CD8-positive, alpha-beta memory T cell (primary cell): ENCODE data around the gene C6orf141. TPM values are rescaled to one million over a fixed set of nuclear protein-coding genes. Genes with fewer than 3 reads are reported as not detected.

Experiments
- CTCF ChIA-PET: fragments of 350-600 bp; sonication (Branson Sonifier 250); formaldehyde crosslinking; loops from one replicate; lab custom pipeline; 2021; ENCODE audit warnings: antibody characterized with exemption; lab: Charles Lee
- POLR2A ChIA-PET: fragments of 350-600 bp; sonication (Branson Sonifier 250); formaldehyde crosslinking; loops from one replicate; lab custom pipeline; 2021; ENCODE audit warnings: antibody characterized with exemption; lab: Charles Lee
- DNase-seq, 5 donors: peaks; one replicate each; pipeline versions ENCODE4 v3.0.0 to v3.0.0-alpha.2; 2020 to 2022; ENCODE audit warnings: mixed read lengths in 1 of 5
- H3K27ac ChIP-seq: one replicate; pipeline ENCODE4 v1.7.0; 2013; ENCODE audit warnings: low read depth, mild to moderate bottlenecking, low read length, moderate library complexity
- H3K27me3 ChIP-seq: 2 replicates; pipeline ENCODE4 v1.7.0; 2013; ENCODE audit warnings: low read length, mild to moderate bottlenecking; ENCODE audit not compliant: insufficient read depth, poor library complexity, severe bottlenecking
- H3K36me3 ChIP-seq: 2 replicates; pipeline ENCODE4 v1.7.0; 2013; ENCODE audit warnings: mild to moderate bottlenecking, low read length, moderate library complexity; ENCODE audit not compliant: insufficient read depth
- H3K4me1 ChIP-seq: 2 replicates; pipeline ENCODE4 v1.7.0; 2013; ENCODE audit warnings: mild to moderate bottlenecking, low read length, moderate library complexity; ENCODE audit not compliant: insufficient read depth
- H3K4me3 ChIP-seq: 2 replicates; pipeline ENCODE4 v1.7.0; 2013; ENCODE audit warnings: mild to moderate bottlenecking, low read length
- H3K9me3 ChIP-seq: 2 replicates; pipeline ENCODE4 v1.7.0; 2013; ENCODE audit warnings: mild to moderate bottlenecking, low read length
- H3K27ac Mint-ChIP-seq, 8 donors: one replicate each; pipeline ENCODE4 v1.8.0; 2020 to 2021; ENCODE audit warnings: mixed read lengths in 8 of 8, mild to moderate bottlenecking in 6 of 8, inconsistent platforms in 3 of 8, moderate library complexity in 3 of 8
- H3K27me3 Mint-ChIP-seq, 2 donors: one replicate each; pipeline ENCODE4 v1.8.0; 2020 to 2021; ENCODE audit warnings: mixed read lengths in 2 of 2, mild to moderate bottlenecking in 1 of 2, moderate library complexity in 1 of 2
- H3K36me3 Mint-ChIP-seq, 3 donors: one replicate each; pipeline ENCODE4 v1.8.0; 2020 to 2021; ENCODE audit warnings: mixed read lengths in 3 of 3, inconsistent platforms in 1 of 3, mild to moderate bottlenecking in 1 of 3
- H3K4me1 Mint-ChIP-seq, 3 donors: one replicate each; pipeline ENCODE4 v1.8.0; 2020 to 2021; ENCODE audit warnings: mixed read lengths in 3 of 3, inconsistent platforms in 1 of 3, mild to moderate bottlenecking in 1 of 3
- H3K4me3 Mint-ChIP-seq, 7 donors: one replicate each; pipeline ENCODE4 v1.8.0; 2020 to 2021; ENCODE audit warnings: mixed read lengths in 7 of 7, mild to moderate bottlenecking in 6 of 7, moderate library complexity in 4 of 7, inconsistent platforms in 2 of 7
- H3K9me3 Mint-ChIP-seq, 5 donors: one replicate each; pipeline ENCODE4 v1.8.0; 2020 to 2022; ENCODE audit warnings: mixed read lengths in 5 of 5, mild to moderate bottlenecking in 3 of 5, moderate library complexity in 2 of 5, inconsistent platforms in 1 of 5
- polyA plus RNA-seq: library from polyadenylated mRNA; unstranded; fragments of 300-500 nt; fragmentation: Illumina TruSeq; gene quantifications from one replicate; pipeline ENCODE4 v1.2.3, GENCODE V29; 2021
- total RNA-seq, 2 experiments: library from RNA; stranded (reverse); gene quantifications; one replicate each; pipeline ENCODE4 v1.2.3, GENCODE V29; 2021

C6orf141 gene
- total and polyA plus RNA-seq, 3 experiments from 2014 or later = not detected

- ChIA-PET POLR2A (no interaction called here), CTCF (no interaction called here)
- Mint-ChIP-seq H3K27me3 (peaks cover 24 to 35% of the 10 kb centered on the region in 2 donors), H3K36me3 (no peaks in the 10 kb centered on the region), H3K9me3 (peaks cover 0 to 2% (median 0%) of the 10 kb centered on the region in 5 donors), H3K27ac (no peak overlapping the region), H3K4me1 (peaks cover 15 to 24% (median 19%) of the 10 kb centered on the region in 3 donors), H3K4me3 (no peak overlapping the region)
- DNase-seq = no peak
- no peak overlapping the region for H3K27ac ChIP-seq
- no peak overlapping the region for H3K4me3 ChIP-seq
- no peaks in the 10 kb centered on the region for H3K9me3 ChIP-seq
- no peaks in the 10 kb centered on the region for H3K4me1 ChIP-seq
- no peaks in the 10 kb centered on the region for H3K36me3 ChIP-seq
- peaks cover 3% of the 10 kb centered on the region for H3K27me3 ChIP-seq
Measured at GRCh38 chr6:49553384-49553783, 2.9 kb downstream of the C6orf141 start.

GRCh38 chr6:49555951-49556350, 5.5 kb downstream of the C6orf141 start:
- no peaks in the 10 kb centered on the region for H3K9me3 Mint-ChIP-seq
- POLR2A ChIA-PET = no interaction called here
- H3K27ac Mint-ChIP-seq = no peak overlapping the region

GRCh38 chr6:49556429-49556837, 6.0 kb downstream of the C6orf141 start:
- Mint-ChIP-seq H3K27me3 (peaks cover 7 to 14% of the 10 kb centered on the region in 2 donors), H3K27ac (no peak overlapping the region), H3K9me3 (no peaks in the 10 kb centered on the region), H3K4me3 (no peak overlapping the region), H3K4me1 (peaks cover 6 to 12% (median 6%) of the 10 kb centered on the region in 3 donors), H3K36me3 (no peaks in the 10 kb centered on the region)
- Histone ChIP-seq H3K36me3 (no peaks in the 10 kb centered on the region), H3K9me3 (no peaks in the 10 kb centered on the region), H3K27me3 (no peaks in the 10 kb centered on the region), H3K4me1 (no peaks in the 10 kb centered on the region), H3K4me3 (no peak overlapping the region), H3K27ac (no peak overlapping the region)
- POLR2A ChIA-PET = no interaction called here
- DNase-seq = no peak
- CTCF ChIA-PET = no interaction called here

More at GRCh38 chr6:49555951-49556350, 5.5 kb downstream of the C6orf141 start:
- Mint-ChIP-seq H3K4me1 (peaks cover 10 to 17% (median 11%) of the 10 kb centered on the region in 3 donors), H3K4me3 (no peak overlapping the region), H3K27me3 (peaks cover 10 to 18% of the 10 kb centered on the region in 2 donors), H3K36me3 (no peaks in the 10 kb centered on the region)
- CTCF ChIA-PET = no interaction called here
- Histone ChIP-seq H3K27ac (no peak overlapping the region), H3K9me3 (no peaks in the 10 kb centered on the region), H3K4me1 (no peaks in the 10 kb centered on the region), H3K36me3 (no peaks in the 10 kb centered on the region), H3K27me3 (no peaks in the 10 kb centered on the region), H3K4me3 (no peak overlapping the region)
- DNase-seq = no peak

- H3K27ac Mint-ChIP-seq = no peak overlapping the region
- ChIA-PET CTCF (no interaction called here), POLR2A (no interaction called here)
- peaks cover 9 to 10% of the 10 kb centered on the region in 2 donors for H3K27me3 Mint-ChIP-seq
- no peaks in the 10 kb centered on the region for H3K36me3 Mint-ChIP-seq
- Histone ChIP-seq H3K27me3 (no peaks in the 10 kb centered on the region), H3K27ac (no peak overlapping the region), H3K4me3 (no peak overlapping the region), H3K36me3 (no peaks in the 10 kb centered on the region), H3K4me1 (no peaks in the 10 kb centered on the region), H3K9me3 (no peaks in the 10 kb centered on the region)
- DNase-seq = no peak
- H3K4me3 Mint-ChIP-seq = no peak overlapping the region
- H3K4me1 Mint-ChIP-seq = peaks cover 0 to 4% (median 1%) of the 10 kb centered on the region in 3 donors
- H3K9me3 Mint-ChIP-seq = no peaks in the 10 kb centered on the region
Measured at GRCh38 chr6:49557177-49557576, 6.7 kb downstream of the C6orf141 start.

GRCh38 chr6:49558238-49558637, 7.8 kb downstream of the C6orf141 start:
- no peaks in the 10 kb centered on the region for H3K36me3 Mint-ChIP-seq
- H3K27ac ChIP-seq = no peak overlapping the region
- no peaks in the 10 kb centered on the region for H3K4me1 Mint-ChIP-seq
- H3K9me3 ChIP-seq = no peaks in the 10 kb centered on the region
- H3K27ac Mint-ChIP-seq = no peak overlapping the region
- H3K36me3 ChIP-seq = no peaks in the 10 kb centered on the region
- no peaks in the 10 kb centered on the region for H3K4me1 ChIP-seq
- ChIA-PET CTCF (no interaction called here), POLR2A (no interaction called here)
- no peaks in the 10 kb centered on the region for H3K9me3 Mint-ChIP-seq
- H3K4me3 ChIP-seq = no peak overlapping the region
- no peak overlapping the region for H3K4me3 Mint-ChIP-seq
- H3K27me3 Mint-ChIP-seq = peaks cover 4 to 5% of the 10 kb centered on the region in 2 donors
- H3K27me3 ChIP-seq = no peaks in the 10 kb centered on the region
- no peak for DNase-seq

- H3K9me3 ChIP-seq = no peaks in the 10 kb centered on the region
- no peak overlapping the region for H3K4me3 Mint-ChIP-seq
- ChIA-PET CTCF (no interaction called here), POLR2A (no interaction called here)
- no peak overlapping the region for H3K27ac ChIP-seq
- H3K36me3 ChIP-seq = no peaks in the 10 kb centered on the region
- H3K4me3 ChIP-seq = no peak overlapping the region
- H3K27me3 ChIP-seq = no peaks in the 10 kb centered on the region
- H3K36me3 Mint-ChIP-seq = no peaks in the 10 kb centered on the region
- H3K27me3 Mint-ChIP-seq = peaks cover 3 to 12% of the 10 kb centered on the region in 2 donors
- no peaks in the 10 kb centered on the region for H3K9me3 Mint-ChIP-seq
- H3K4me1 ChIP-seq = no peaks in the 10 kb centered on the region
- no peaks in the 10 kb centered on the region for H3K4me1 Mint-ChIP-seq
- no peak for DNase-seq
- no peak overlapping the region for H3K27ac Mint-ChIP-seq
Measured at GRCh38 chr6:49563006-49563886, 12.8 kb downstream of the C6orf141 start.

GRCh38 chr6:49564552-49564951, 14.1 kb downstream of the C6orf141 start:
- Histone ChIP-seq H3K27ac (no peak overlapping the region), H3K4me3 (no peak overlapping the region), H3K36me3 (no peaks in the 10 kb centered on the region), H3K9me3 (no peaks in the 10 kb centered on the region), H3K4me1 (no peaks in the 10 kb centered on the region), H3K27me3 (no peaks in the 10 kb centered on the region)
- Mint-ChIP-seq H3K27me3 (peaks cover 3 to 12% of the 10 kb centered on the region in 2 donors), H3K4me1 (no peaks in the 10 kb centered on the region), H3K36me3 (no peaks in the 10 kb centered on the region), H3K27ac (no peak overlapping the region), H3K9me3 (no peaks in the 10 kb centered on the region), H3K4me3 (no peak overlapping the region)
- ChIA-PET CTCF (no interaction called here), POLR2A (no interaction called here)
- no peak for DNase-seq

GRCh38 chr6:49565261-49565660, 14.8 kb downstream of the C6orf141 start:
- Mint-ChIP-seq H3K4me1 (no peaks in the 10 kb centered on the region), H3K27ac (no peak overlapping the region), H3K36me3 (no peaks in the 10 kb centered on the region), H3K4me3 (no peak overlapping the region), H3K27me3 (peaks cover 3 to 12% of the 10 kb centered on the region in 2 donors), H3K9me3 (no peaks in the 10 kb centered on the region)
- Histone ChIP-seq H3K4me1 (no peaks in the 10 kb centered on the region), H3K27ac (no peak overlapping the region), H3K4me3 (no peak overlapping the region), H3K36me3 (no peaks in the 10 kb centered on the region), H3K9me3 (no peaks in the 10 kb centered on the region), H3K27me3 (no peaks in the 10 kb centered on the region)
- POLR2A ChIA-PET = no interaction called here
- CTCF ChIA-PET = no interaction called here
- no peak for DNase-seq
